Heart left ventricle (tissue), 16 donors: ENCODE data around the gene GLS2. TPM values are rescaled to one million over a fixed set of nuclear protein-coding genes. Genes with fewer than 3 reads are reported as not detected.

ENCODE experiments used
- ATAC-seq, 4 donors: fragments of 200-7000 bp; cut with Tn5 transposase; one replicate each; pipeline ENCODE4 v1.9.1; 2020 to 2022; ENCODE audit warnings: moderate library complexity in 4 of 4, mild to moderate bottlenecking in 3 of 4, moderate number of reproducible peaks in 1 of 4
- DNase-seq, 5 donors: peaks; one replicate each; pipeline ENCODE4 v3.0.0-alpha.2; 2020
- H3K27ac ChIP-seq, 12 donors: fragments of 200-600 bp; sonication (generic) in 4 of 12; one replicate each; pipeline versions ENCODE4 v1.5.0 to v1.8.0; 2016 to 2022; ENCODE audit warnings: mild to moderate bottlenecking in 2 of 12
- H3K27me3 ChIP-seq, 9 donors: fragments of 200-600 bp; sonication (generic) in 2 of 9; one replicate each; pipeline versions ENCODE4 v1.5.1 to v1.8.0; 2016 to 2022; ENCODE audit warnings: mild to moderate bottlenecking in 3 of 9
- H3K36me3 ChIP-seq, 9 donors: fragments of 200-600 bp; sonication (generic) in 2 of 9; one replicate each; pipeline versions ENCODE4 v1.5.0 to v1.8.0; 2018 to 2022; ENCODE audit warnings: mild to moderate bottlenecking in 2 of 9
- H3K4me1 ChIP-seq, 12 donors: fragments of 200-600 bp; sonication (generic) in 4 of 12; one replicate each; pipeline versions ENCODE4 v1.5.0 to v1.8.0; 2016 to 2022; ENCODE audit warnings: mild to moderate bottlenecking in 3 of 12
- H3K4me3 ChIP-seq, 12 donors: fragments of 200-600 bp; sonication (generic) in 4 of 12; one replicate each; pipeline versions ENCODE4 v1.5.0 to v1.8.0; 2017 to 2022; ENCODE audit warnings: mild to moderate bottlenecking in 9 of 12, moderate library complexity in 4 of 12
- H3K9me3 ChIP-seq, 12 donors: fragments of 200-600 bp; sonication (generic) in 4 of 12; one replicate each; pipeline versions ENCODE4 v1.5.0 to v1.8.0; 2016 to 2022; ENCODE audit warnings: mild to moderate bottlenecking in 1 of 12
- CTCF ChIP-seq, 12 donors: fragments of 200-600 bp; sonication (generic) in 4 of 12; IDR thresholded peaks; one replicate each; pipeline versions ENCODE4 v1.5.0 to v1.8.0; 2018 to 2022; ENCODE audit warnings: antibody characterized with exemption in 12 of 12, mild to moderate bottlenecking in 5 of 12
- POLR2A ChIP-seq, 2 donors: fragments of 450-650 bp; IDR thresholded peaks; one replicate each; pipeline ENCODE4 v1.6.1; 2017; ENCODE audit warnings: antibody characterized with exemption in 2 of 2, mild to moderate bottlenecking in 2 of 2, moderate library complexity in 2 of 2
- WGBS, 4 donors: extraction: QIAGEN DNeasy Blood & Tissue Kit in 2 of 4; methylation state at CpG; one replicate each; pipeline versions ENCODE4 v1.1.5 to v1.1.7; 2013 to 2018; 5-methylcytosine and 5-hydroxymethylcytosine counted together
- intact Hi-C, 10 donors: fragments of 100-400 bp; cut with DNase I; formaldehyde crosslinking; loops; one replicate each; pipeline versions ENCODE4 v1.11.1 to v1.14.2; 2022
- polyA plus RNA-seq, 2 donors: library from polyadenylated mRNA; stranded (reverse); fragments of 200-250 nt; gene quantifications; one replicate each; pipeline ENCODE4 v1.2.3, GENCODE V29; 2013
- total RNA-seq, 9 donors: library from RNA; depleted of rRNA in 2 of 9; stranded (reverse); fragments of >200 nt in 2 of 9; fragmentation: NEBNext Ultra II Directional in 3 of 9; extraction: Animal tissue kit (Norgen Biotek cat#: 25700) in 3 of 9; gene quantifications; one replicate each; pipeline versions ENCODE4 v1.1.0 to v1.2.4, GENCODE V29; 2016 to 2023
- donor health status: ischemic (EF 13 %, LVEDD 7.1; RV severe dilation, severe dysfunction).
- donor health status: healthy with polysubstance abuse.
- donor health status: DM: no; HTN: yes; CAD: no.
- donor health status: DM: no; HTN: no; CAD: no.
- donor health status: ischemic (EF 25% LVEDD 6.9; RV normal size, moderate dysfunction).
- donor health status: ischemic (EF 25% LVEDD 5.7; RV mildly dilated, moderate dysfunction).
- donor health status: healthy.
- donor health status: DM: yes; HTN: yes; CAD: no.
- donor health status: ischemic (EF 35%, LVEDD 5.7; RV mildly dilated, moderate dysfunction).
- donor health status: nonischemic (EF 11% LVEDD 7.7; RV severe dilation, severe dysfunction).
- donor health status: DM: yes; HTN: yes; CAD: no.
- donor health status: PGD.
- donor health status: ischemic (EF 29% LVEDD 5.4; RV normal size, mild dysfunction).
- donor health status: nonischemic (EF 23%, LVEDD 6.1; RV moderate dilation, normal function).

Gene GLS2
- total and polyA plus RNA-seq, 11 donors = 0.28 to 1.5 (median 0.80) TPM

- Histone ChIP-seq H3K4me3 (peak within 1 kb of the TSS; percentile 31 to 83 (median 67)), H3K27ac (peak within 1 kb of the TSS; percentile 85 to 97 (median 92)), H3K27me3 (no peaks in the 10 kb centered on the region), H3K9me3 (no peaks in the 10 kb centered on the region), H3K36me3 (peaks cover 0 to 6% (median 0%) of the 10 kb centered on the region in 9 donors), H3K4me1 (peaks cover 0 to 73% (median 41%) of the 10 kb centered on the region in 12 donors)
- intact Hi-C loops = loop anchor here in 8 of 10 donors (1.0 to 5.0 kb wide), 8 partner anchors 43 to 116 kb away; partner anchors contain the start of gene BAZ2A (in 2 of the 8)
- peak; percentile 71 to 88 (median 87) for DNase-seq
- TF ChIP-seq CTCF (IDR thresholded peaks at IDR 0.05) (no peak), POLR2A (IDR thresholded peaks at IDR 0.05) (peak in 1 of 2 donors; percentile 33)
- 1 to 2% (median 1%) methylated on average over 15 of the region's 15 CpGs for WGBS, 4 donors
- peak; percentile 93 to 98 (median 95) for ATAC-seq
Observed at GRCh38 chr12:56521590-56522371, 33.8 kb upstream of the GLS2 start, which contains the start of gene RBMS2. TSS of gene RBMS2 (plus strand) at chr12:56521820. CDS start at chr12:56522024, 204 bp downstream.

- Histone ChIP-seq H3K27me3 (no peaks in the 10 kb centered on the region), H3K4me3 (peak overlapping the region; percentile 19 to 83 (median 67)), H3K36me3 (peaks cover 0 to 6% (median 0%) of the 10 kb centered on the region in 9 donors), H3K9me3 (no peaks in the 10 kb centered on the region), H3K27ac (peak overlapping the region; percentile 85 to 97 (median 91)), H3K4me1 (peaks cover 0 to 68% (median 39%) of the 10 kb centered on the region in 12 donors)
- TF ChIP-seq CTCF (IDR thresholded peaks at IDR 0.05) = no peak
- TF ChIP-seq POLR2A (IDR thresholded peaks at IDR 0.05) = no peak
- intact Hi-C loops = loop anchor here in 6 of 10 donors (1.0 to 5.0 kb wide), 6 partner anchors 44 to 116 kb away; partner anchors contain the start of gene BAZ2A (in 1 of the 6)
- ATAC-seq (peak in 2 of 4 donors; percentile 8 to 36), DNase-seq (peak in 1 of 5 donors; percentile 51)
- 30 to 49% (median 44%) methylated on average over 8 of the region's 8 CpGs for WGBS, 4 donors
Observed at GRCh38 chr12:56521209-56521589, 33.2 kb upstream of the GLS2 start.

- Histone ChIP-seq H3K27me3 (no peaks in the 10 kb centered on the region), H3K36me3 (peaks cover 0 to 4% (median 0%) of the 10 kb centered on the region in 9 donors), H3K27ac (peak overlapping the region; percentile 85 to 97 (median 91)), H3K9me3 (no peaks in the 10 kb centered on the region), H3K4me1 (peaks cover 0 to 64% (median 32%) of the 10 kb centered on the region in 12 donors), H3K4me3 (peak overlapping the region in 11 of 12 donors; percentile 42 to 83 (median 68))
- ATAC-seq (peak in 2 of 4 donors; percentile 27), DNase-seq (no peak)
- WGBS, 4 donors = 30 to 70% (median 52%) methylated on average over 1 of the region's 1 CpG
- no peak for TF ChIP-seq POLR2A (IDR thresholded peaks at IDR 0.05)
- intact Hi-C loops = loop anchor here in 6 of 10 donors (2.0 to 5.0 kb wide), 5 partner anchors 46 to 117 kb away; partner anchors contain the start of gene BAZ2A (in 1 of the 6)
Observed at GRCh38 chr12:56520506-56520905, 32.5 kb upstream of the GLS2 start.

GRCh38 chr12:56520048-56520447 is 32.1 kb upstream of the GLS2 start:
- peaks cover 0 to 62% (median 28%) of the 10 kb centered on the region in 12 donors for H3K4me1 ChIP-seq
- peak overlapping the region in 11 of 12 donors; percentile 42 to 83 (median 68) for H3K4me3 ChIP-seq
- H3K36me3 ChIP-seq = no peaks in the 10 kb centered on the region
- intact Hi-C loops = loop anchor here in 6 of 10 donors (2.0 to 5.0 kb wide), 5 partner anchors 47 to 117 kb away; partner anchors contain the start of gene BAZ2A (in 1 of the 6)
- peak overlapping the region; percentile 85 to 97 (median 91) for H3K27ac ChIP-seq
- DNase-seq (peak in 4 of 5 donors; percentile 43 to 63 (median 51)), ATAC-seq (peak; percentile 55 to 72 (median 66))
- H3K27me3 ChIP-seq = no peaks in the 10 kb centered on the region
- TF ChIP-seq CTCF (IDR thresholded peaks at IDR 0.05) = no peak
- H3K9me3 ChIP-seq = no peaks in the 10 kb centered on the region
- 34 to 50% (median 41%) methylated on average over 3 of the region's 3 CpGs for WGBS, 4 donors
